CD4-positive, alpha-beta T cell treated with Interleukin-1 beta for 1 hour (primary cell): ENCODE data around the gene HOXD1.

Experiments
- DNase-seq, 2 donors: peaks; one replicate each; pipeline ENCODE4 v3.0.0-alpha.2; 2020 to 2022

The HOXD1 gene

GRCh38 chr2:176187200-176187898 is 1.1 kb upstream of the HOXD1 start:
- DNase-seq: no peak

- no peak for DNase-seq
Measured at GRCh38 chr2:176188774-176189680, 559 bp downstream of the HOXD1 start.

GRCh38 chr2:176189681-176190641 is 1.5 kb downstream of the HOXD1 start:
- no peak for DNase-seq

GRCh38 chr2:176192351-176192750 is 3.9 kb downstream of the HOXD1 start:
- DNase-seq: no peak

GRCh38 chr2:176193048-176193447 is 4.6 kb downstream of the HOXD1 start:
- no peak for DNase-seq

GRCh38 chr2:176199902-176200301 is 11.4 kb downstream of the HOXD1 start:
- DNase-seq: no peak

GRCh38 chr2:176200971-176201370 is 12.5 kb downstream of the HOXD1 start:
- no peak for DNase-seq

- DNase-seq: no peak
Measured at GRCh38 chr2:176202491-176202890, 14.0 kb downstream of the HOXD1 start.

GRCh38 chr2:176205126-176205525 is 16.7 kb downstream of the HOXD1 start:
- DNase-seq: no peak

- no peak for DNase-seq
Measured at GRCh38 chr2:176206136-176206535, 17.7 kb downstream of the HOXD1 start.

GRCh38 chr2:176206682-176207081 is 18.2 kb downstream of the HOXD1 start:
- DNase-seq: no peak

- DNase-seq: no peak
Measured at GRCh38 chr2:176211110-176211509, 22.6 kb downstream of the HOXD1 start.

- DNase-seq: no peak
Measured at GRCh38 chr2:176212276-176212675, 23.8 kb downstream of the HOXD1 start.

GRCh38 chr2:176213406-176213805 is 24.9 kb downstream of the HOXD1 start:
- no peak for DNase-seq

GRCh38 chr2:176227874-176228273 is 39.4 kb downstream of the HOXD1 start:
- DNase-seq: no peak

- no peak for DNase-seq
Measured at GRCh38 chr2:176234156-176234555, 45.7 kb downstream of the HOXD1 start.

GRCh38 chr2:176234940-176235339 is 46.5 kb downstream of the HOXD1 start:
- no peak for DNase-seq

GRCh38 chr2:176237456-176237855 is 49.0 kb downstream of the HOXD1 start:
- DNase-seq: no peak

GRCh38 chr2:176239031-176239430 is 50.6 kb downstream of the HOXD1 start:
- no peak for DNase-seq

GRCh38 chr2:176240301-176240700 is 51.8 kb downstream of the HOXD1 start:
- DNase-seq: no peak
